HK-2 (cell line): Measurements from ENCODE around the gene PTPA.

ENCODE experiments used
- DNase-seq: peaks from one replicate; pipeline ENCODE4 v3.0.0-alpha.2; 2018; ENCODE audit not compliant: unreplicated experiment

PTPA gene

GRCh38 chr9:129081388-129081904 lies 29.8 kb upstream of the PTPA start:
- DNase-seq: no peak

DNA sequence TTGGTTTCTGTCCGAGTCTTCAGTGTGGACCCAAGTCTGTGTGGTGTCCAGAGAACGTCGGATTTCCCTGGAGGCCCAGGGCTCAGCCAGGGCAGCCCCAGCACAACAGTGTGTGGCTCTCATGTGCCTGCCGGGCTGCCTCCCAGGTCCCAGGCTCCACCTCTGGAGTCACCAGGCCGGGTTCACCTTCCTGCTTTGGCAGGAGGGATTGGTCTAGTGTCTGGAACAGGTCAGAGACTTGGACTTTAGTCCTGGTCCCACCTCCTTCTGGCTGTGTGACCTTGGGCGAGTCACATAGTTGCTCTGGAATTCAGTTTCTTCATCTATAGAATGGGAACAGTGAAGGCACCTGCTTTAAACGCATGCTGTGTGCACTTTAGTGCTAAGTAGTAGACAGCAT lies 27.1 kb upstream of the PTPA start:
- no peak for DNase-seq

GRCh38 chr9:129089246-129089645 lies 22.0 kb upstream of the PTPA start:
- no peak for DNase-seq

- DNase-seq: no peak
Observed at GRCh38 chr9:129093602-129094386, 17.4 kb upstream of the PTPA start.

GRCh38 chr9:129094387-129095169 lies 16.6 kb upstream of the PTPA start:
- no peak for DNase-seq

DNA sequence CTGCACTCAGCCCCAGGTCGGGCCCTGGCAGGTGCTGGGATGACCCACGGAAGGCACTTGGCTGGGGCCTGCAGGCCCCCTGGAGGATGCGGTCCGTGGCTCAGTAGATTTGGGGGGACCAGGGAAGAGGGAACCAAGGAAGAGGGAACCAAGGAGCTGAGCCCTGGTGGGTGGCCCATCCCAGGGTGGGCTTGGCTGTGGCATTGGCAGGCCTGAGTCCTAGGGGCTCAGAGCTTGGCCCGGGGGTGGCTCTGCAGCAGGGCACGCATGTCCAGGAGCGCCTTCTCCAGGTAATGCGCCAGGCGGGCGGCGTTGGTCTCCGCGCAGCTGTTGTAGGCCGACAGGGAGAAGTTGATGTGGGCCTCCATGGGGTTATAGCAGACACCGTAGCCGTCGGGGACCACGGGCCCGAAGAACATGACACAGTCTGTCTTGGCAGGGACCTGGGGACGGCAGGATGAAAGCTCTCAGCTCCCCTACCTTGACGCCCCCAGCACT lies 16.0 kb upstream of the PTPA start:
- DNase-seq: no peak

DNA sequence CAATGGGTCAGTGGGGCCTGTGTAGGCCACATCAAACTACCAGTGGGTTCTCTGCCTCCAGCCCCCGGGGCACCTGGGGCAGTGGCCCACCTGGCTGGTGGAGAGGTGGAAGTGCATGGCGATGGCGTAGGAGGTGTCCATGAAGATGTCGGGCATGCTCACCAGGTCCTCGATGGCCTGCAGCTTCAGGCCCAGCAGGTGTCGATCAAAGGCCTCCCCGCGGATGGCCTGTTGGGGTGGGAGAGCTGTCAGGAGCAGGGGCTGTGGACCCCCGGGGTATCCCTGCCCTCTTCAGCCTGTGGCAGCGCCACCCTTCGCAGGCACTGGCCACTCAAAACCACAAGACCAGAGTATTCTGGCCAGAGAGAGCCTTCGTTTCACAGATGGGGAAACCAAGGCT lies 15.3 kb upstream of the PTPA start:
- no peak for DNase-seq

GRCh38 chr9:129097671-129098306 lies 13.4 kb upstream of the PTPA start:
- no peak for DNase-seq

DNA sequence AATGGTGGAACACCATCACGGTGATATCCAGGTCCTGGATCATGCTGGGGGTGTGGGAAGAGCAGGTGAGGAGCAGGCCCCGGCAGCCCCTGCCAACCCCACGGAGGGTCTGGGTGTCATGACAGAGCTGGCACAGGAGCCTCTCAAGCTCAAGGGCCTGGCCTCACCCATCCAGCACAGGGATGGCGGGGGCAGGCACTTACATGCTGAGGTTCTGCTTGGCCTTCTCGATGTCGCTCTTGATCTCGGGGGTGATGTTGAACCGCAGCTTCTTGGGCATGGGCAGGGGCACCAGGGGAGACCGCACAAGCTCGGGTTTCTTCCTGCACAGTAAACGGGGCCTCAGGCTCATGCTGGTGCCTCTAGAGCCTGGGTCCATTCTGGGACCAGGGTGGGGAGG lies 12.9 kb upstream of the PTPA start:
- no peak for DNase-seq

DNA sequence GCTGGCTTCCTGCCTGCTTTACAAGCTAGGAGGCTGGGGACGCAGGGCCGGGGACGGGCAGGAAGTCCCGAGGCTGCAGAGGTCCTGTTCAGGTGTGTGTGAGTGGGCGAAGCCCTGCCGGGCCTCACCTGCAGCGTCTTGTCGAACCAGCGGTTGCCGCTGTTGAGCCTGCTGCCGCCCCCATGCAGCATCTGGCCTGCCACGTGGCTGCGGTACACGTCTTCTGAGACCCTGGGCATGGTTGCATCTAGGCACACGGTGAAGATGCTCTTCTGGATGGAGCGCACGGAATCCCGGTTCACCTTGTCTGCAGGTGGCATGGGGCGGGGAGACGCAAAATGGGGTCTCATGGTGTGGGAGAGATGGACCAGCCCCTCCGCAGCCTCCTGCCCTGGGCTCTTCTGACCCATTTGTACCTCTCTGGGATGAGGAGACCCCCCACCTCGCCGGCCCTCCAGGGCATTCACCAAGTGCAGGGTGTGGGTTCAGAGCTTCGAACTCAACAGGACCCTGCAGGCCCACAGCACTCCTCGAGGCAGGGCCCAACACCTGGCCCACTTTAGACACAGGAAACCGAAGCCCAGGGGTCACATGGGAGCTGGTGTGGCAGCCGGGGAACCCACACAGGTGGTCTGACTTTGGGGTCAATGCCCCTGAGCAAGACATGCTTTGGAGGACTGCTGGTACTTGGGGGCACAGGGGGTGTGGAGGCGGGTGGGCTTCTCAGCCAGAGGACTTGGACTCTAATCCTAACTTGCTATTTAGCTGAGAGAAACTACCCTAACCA lies 10.6 kb upstream of the PTPA start:
- no peak for DNase-seq

- no peak for DNase-seq
Observed at GRCh38 chr9:129101279-129101678, 9.9 kb upstream of the PTPA start.

DNA sequence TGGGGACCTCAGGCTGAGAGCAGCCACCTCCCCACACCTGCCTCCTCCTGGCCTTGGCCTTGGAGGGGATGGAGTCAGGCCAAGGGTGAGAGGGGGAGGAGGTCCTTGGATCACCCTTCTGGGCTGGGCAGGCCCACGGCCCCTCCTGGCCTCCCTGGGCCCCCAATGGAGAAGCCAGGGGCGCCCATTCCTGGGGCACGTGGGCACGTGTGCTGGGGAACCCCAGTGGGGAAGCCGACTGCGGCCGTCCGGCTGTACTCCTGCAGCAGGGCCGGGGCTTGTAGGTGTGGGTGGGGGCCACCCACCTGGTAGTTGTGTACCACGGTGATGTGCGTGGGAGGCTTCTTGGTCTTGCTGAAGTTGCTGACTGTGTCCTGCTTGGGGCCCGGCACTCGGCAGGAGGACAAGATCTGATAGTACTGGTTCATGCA lies 9.1 kb upstream of the PTPA start:
- DNase-seq: no peak

- peak; percentile 30 for DNase-seq
Observed at GRCh38 chr9:129102791-129103594, 8.2 kb upstream of the PTPA start.

DNA sequence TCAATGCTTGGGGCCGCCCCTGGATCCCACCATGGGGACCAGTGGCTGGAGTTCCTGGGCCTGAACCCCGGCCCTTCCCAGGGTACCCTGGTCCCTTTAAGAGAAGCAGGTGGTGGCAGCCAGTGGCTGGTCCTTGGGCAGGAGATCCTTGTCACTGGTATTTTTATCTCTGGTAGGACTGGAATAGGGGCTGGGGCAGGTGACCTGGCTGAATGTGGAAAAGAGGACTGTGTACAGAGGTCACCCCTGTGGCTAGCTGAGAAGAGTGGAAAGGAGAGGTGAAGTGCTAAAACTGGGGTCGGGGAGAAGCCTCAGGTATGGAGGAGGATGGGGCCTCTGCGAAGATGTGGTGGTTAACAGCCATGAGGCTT lies 7.6 kb upstream of the PTPA start:
- DNase-seq: no peak

GRCh38 chr9:129104051-129104450 lies 7.2 kb upstream of the PTPA start:
- DNase-seq: no peak

GRCh38 chr9:129105857-129106694 lies 5.1 kb upstream of the PTPA start:
- DNase-seq: no peak

- DNase-seq: no peak
Observed at GRCh38 chr9:129107651-129108050, 3.6 kb upstream of the PTPA start.

- DNase-seq: no peak
Observed at GRCh38 chr9:129108083-129108804, 3.0 kb upstream of the PTPA start.
